AG04449 (cell line): ENCODE data around the gene PRRC1.
"Not testable (repeated sequence)": the region's sequence is repeated elsewhere in the genome, so short reads cannot be mapped to it uniquely, and the experiment has no call there.

Experiments
- CTCF ChIA-PET: fragments of 350-600 bp; formaldehyde crosslinking; extraction: SDS; loops from one replicate; lab custom pipeline; 2021; ENCODE audit warnings: antibody characterized with exemption; lab: Yijun Ruan, JAX
- POLR2A ChIA-PET: fragments of 400-600, 350-600 bp; formaldehyde crosslinking; extraction: SDS; loops from one replicate; lab custom pipeline; 2020; ENCODE audit warnings: antibody characterized with exemption, inconsistent platforms; lab: Yijun Ruan, JAX
- DNase-seq: peaks from one replicate; pipeline ENCODE4 v3.0.0-alpha.2; 2010; ENCODE audit warnings: low read depth, low spot score
- H3K4me3 ChIP-seq: 2 replicates; pipeline ENCODE4 v1.5.1; 2011; ENCODE audit warnings: low read depth, mild to moderate bottlenecking, control low read depth, low read length
- CTCF ChIP-seq: IDR thresholded peaks from one replicate; pipeline ENCODE4 v1.5.1; 2011; ENCODE audit warnings: mild to moderate bottlenecking, moderate library complexity, low read length, control low read depth, inconsistent platforms; ENCODE audit not compliant: insufficient read depth; ENCODE audit errors: missing control alignments

PRRC1 gene

GRCh38 chr5:127529904-127530682 lies 12.7 kb downstream of the PRRC1 start:
- no peak for TF ChIP-seq CTCF
- ChIA-PET POLR2A (no interaction called here), CTCF (no interaction called here)
- no peak for DNase-seq
- no peak overlapping the region for H3K4me3 ChIP-seq

GRCh38 chr5:127536687-127537086 lies 19.2 kb downstream of the PRRC1 start:
- DNase-seq: no peak
- no peak overlapping the region for H3K4me3 ChIP-seq
- ChIA-PET POLR2A (no interaction called here), CTCF (interaction anchor here (1.0 to 1.6 kb wide), 7 partner anchors 9 to 723 kb away, joined by 3 to 6 read pairs (median 4); no protein-coding TSS in a partner anchor)
- TF ChIP-seq CTCF: no peak

- CTCF ChIA-PET: interaction anchor here (1.8 kb wide), 1 partner anchor 8 kb away, joined by 4 read pairs; no protein-coding TSS in a partner anchor
- H3K4me3 ChIP-seq, POLR2A ChIA-PET, DNase-seq: not testable (repeated sequence)
These were observed 23.1 kb downstream of the PRRC1 start for GRCh38 chr5:127540553-127540952.

- DNase-seq, H3K4me3 ChIP-seq, CTCF ChIA-PET, POLR2A ChIA-PET: not testable (repeated sequence)
These were observed 27.8 kb downstream of the PRRC1 start for GRCh38 chr5:127545249-127545648.

GRCh38 chr5:127549551-127549950 lies 32.1 kb downstream of the PRRC1 start:
- no peak overlapping the region for H3K4me3 ChIP-seq
- POLR2A ChIA-PET: no interaction called here
- no peak for TF ChIP-seq CTCF
- CTCF ChIA-PET: interaction anchor here (1.0 to 1.9 kb wide), 3 partner anchors 11 to 14 kb away, joined by 4 to 6 read pairs (median 5); no protein-coding TSS in a partner anchor
- no peak for DNase-seq

- CTCF ChIA-PET: interaction anchor here (1.4 to 1.9 kb wide), 2 partner anchors 10 to 14 kb away, joined by 5 to 6 read pairs; no protein-coding TSS in a partner anchor
- DNase-seq: no peak
- TF ChIP-seq CTCF: no peak
- POLR2A ChIA-PET: no interaction called here
- no peak overlapping the region for H3K4me3 ChIP-seq
These were observed 33.4 kb downstream of the PRRC1 start for GRCh38 chr5:127550652-127551409.

GRCh38 chr5:127551410-127552041 lies 34.1 kb downstream of the PRRC1 start:
- TF ChIP-seq CTCF: no peak
- no peak overlapping the region for H3K4me3 ChIP-seq
- ChIA-PET CTCF (interaction anchor here (1.4 kb wide), 1 partner anchor 15 kb away, joined by 5 read pairs; no protein-coding TSS in a partner anchor), POLR2A (no interaction called here)
- no peak for DNase-seq
